H1 (cell line): ENCODE results near the gene MZT2A.

Experiments
- RNF2 ChIP-seq: fragments of 200-900, 300-1000 bp; sonication (generic); IDR thresholded peaks from 2 replicates; pipeline ENCODE4 v1.7.1; 2016; ENCODE audit warnings: borderline replicate concordance, low read depth, mild to moderate bottlenecking, antibody characterized with exemption, low read length; ENCODE audit not compliant: poor library complexity, severe bottlenecking; ENCODE audit errors: missing control alignments
- TAF1 ChIP-seq: IDR thresholded peaks from 2 replicates; pipeline ENCODE4 v1.6.1; 2011; ENCODE audit warnings: mild to moderate bottlenecking, low read depth, low read length
- TF ChIP-seq, protein P1 (sequence below): IDR thresholded peaks from 2 replicates; pipeline ENCODE4 v1.6.1; 2012; ENCODE audit warnings: inconsistent platforms

GRCh38 chr2:131517106-131517831 lies 25.1 kb upstream of the MZT2A start:
- TF ChIP-seq TAF1 (no peak), RNF2 (no peak)
- TF ChIP-seq, protein P1, sequence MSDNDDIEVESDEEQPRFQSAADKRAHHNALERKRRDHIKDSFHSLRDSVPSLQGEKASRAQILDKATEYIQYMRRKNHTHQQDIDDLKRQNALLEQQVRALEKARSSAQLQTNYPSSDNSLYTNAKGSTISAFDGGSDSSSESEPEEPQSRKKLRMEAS: no peak
